ENCODE measurements around the gene KIAA1549.

GRCh38 chr7:138921277-138921676 lies 59.9 kb downstream of the KIAA1549 start:
- TF ChIP-seq, protein P1, sequence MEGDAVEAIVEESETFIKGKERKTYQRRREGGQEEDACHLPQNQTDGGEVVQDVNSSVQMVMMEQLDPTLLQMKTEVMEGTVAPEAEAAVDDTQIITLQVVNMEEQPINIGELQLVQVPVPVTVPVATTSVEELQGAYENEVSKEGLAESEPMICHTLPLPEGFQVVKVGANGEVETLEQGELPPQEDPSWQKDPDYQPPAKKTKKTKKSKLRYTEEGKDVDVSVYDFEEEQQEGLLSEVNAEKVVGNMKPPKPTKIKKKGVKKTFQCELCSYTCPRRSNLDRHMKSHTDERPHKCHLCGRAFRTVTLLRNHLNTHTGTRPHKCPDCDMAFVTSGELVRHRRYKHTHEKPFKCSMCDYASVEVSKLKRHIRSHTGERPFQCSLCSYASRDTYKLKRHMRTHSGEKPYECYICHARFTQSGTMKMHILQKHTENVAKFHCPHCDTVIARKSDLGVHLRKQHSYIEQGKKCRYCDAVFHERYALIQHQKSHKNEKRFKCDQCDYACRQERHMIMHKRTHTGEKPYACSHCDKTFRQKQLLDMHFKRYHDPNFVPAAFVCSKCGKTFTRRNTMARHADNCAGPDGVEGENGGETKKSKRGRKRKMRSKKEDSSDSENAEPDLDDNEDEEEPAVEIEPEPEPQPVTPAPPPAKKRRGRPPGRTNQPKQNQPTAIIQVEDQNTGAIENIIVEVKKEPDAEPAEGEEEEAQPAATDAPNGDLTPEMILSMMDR (IDR thresholded peaks at IDR 0.05), result no peak
- TF ChIP-seq POLR2AphosphoS5 (IDR thresholded peaks at IDR 0.05), result no peak
